TTC549 (cell line): ENCODE data around the gene SRRM1.
"Not testable (repeated sequence)": the region's sequence is repeated elsewhere in the genome, so short reads cannot be mapped to it uniquely, and the experiment has no call there.

ENCODE experiments used
- FAIRE-seq: peaks from 2 replicates; lab custom pipeline; 2012; peaks lifted over from hg19 to GRCh38; lab: Jason Lieb, UNC

SRRM1 gene

GRCh38 chr1:24717887-24718650 lies 75.0 kb downstream of the SRRM1 start:
- FAIRE-seq = no peak

DNA sequence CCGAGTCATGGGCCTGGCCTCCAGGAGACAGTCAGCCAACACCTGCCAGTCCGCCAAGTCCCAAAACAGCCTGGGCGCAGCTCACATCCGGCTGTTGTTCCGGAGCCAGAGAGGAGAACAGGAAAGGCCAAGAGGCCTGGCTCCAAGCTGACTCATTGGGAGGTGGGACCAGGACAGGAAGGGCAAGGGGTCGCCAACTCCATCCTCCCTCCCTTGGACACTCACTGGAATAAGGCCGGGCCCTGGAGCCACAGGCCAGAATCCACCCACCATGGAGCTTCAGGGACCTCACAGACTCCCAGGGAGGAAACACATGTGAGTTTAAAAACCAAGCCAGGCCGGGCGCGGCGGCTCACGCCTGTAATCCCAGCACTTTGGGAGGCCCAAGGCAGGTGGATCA lies 77.0 kb downstream of the SRRM1 start:
- no peak for FAIRE-seq

- FAIRE-seq = no peak
Observed at GRCh38 chr1:24721533-24721932, 78.4 kb downstream of the SRRM1 start.

DNA sequence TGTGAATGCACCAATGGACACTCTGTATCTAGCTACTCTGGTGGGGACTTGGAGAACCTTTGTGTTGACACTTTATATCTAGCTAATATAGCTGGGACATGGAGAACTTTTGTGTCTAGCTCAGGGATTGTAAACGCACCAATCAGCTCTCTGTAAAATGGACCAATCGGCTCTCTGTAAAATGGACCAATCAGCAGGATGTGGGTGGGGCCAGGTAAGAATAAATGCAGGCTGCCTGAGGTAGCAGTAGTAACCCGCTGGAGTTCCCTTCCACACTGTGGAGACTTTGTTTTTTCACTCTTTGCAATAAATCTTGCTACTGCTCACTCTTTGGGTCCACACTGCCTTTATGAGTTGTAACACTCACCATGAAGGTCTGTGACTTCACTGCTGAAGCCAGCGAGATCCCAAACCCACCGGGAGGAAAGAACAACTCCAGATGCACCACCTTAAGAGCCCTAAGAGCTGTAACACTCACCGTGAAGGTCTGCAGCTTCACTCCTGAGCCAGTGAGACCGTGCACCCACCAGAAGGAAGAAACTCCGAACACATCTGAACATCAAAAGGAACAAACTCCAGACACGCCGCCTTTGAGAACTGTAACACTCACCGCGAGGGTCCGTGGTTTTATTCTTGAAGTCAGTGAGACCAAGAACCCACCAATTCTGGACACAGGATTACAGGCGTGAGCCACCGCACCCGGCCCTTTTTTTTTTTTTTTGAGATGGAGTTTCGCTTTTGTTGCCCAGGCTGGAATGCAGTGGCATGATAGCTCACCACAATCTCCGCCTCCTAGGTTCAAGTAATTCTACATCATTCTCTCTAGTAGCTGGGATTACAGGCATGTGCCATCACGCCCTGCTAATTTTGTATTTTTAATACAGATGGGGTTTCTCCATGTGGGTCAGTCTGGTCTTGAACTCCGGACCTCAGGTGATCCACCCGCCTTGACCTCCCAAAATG lies 79.3 kb downstream of the SRRM1 start:
- not testable (repeated sequence) for FAIRE-seq
